Trophoblast cell (in vitro differentiated cells and primary cell): ENCODE measurements around the gene AGR2.

Source experiments
- DNase-seq, 2 donors: peaks; one replicate each; pipeline ENCODE4 v3.0.0-alpha.2; 2016
- H2AFZ ChIP-seq: 2 replicates; pipeline ENCODE4 v1.6.1; 2013; ENCODE audit warnings: low read length, moderate library complexity, mild to moderate bottlenecking; ENCODE audit not compliant: insufficient read depth, poor library complexity
- H2AK5ac ChIP-seq: 2 replicates; pipeline ENCODE4 v1.6.1; 2013; ENCODE audit warnings: mild to moderate bottlenecking, low read length
- H2BK120ac ChIP-seq: 2 replicates; pipeline ENCODE4 v1.6.1; 2013; ENCODE audit warnings: low read length, mild to moderate bottlenecking, moderate library complexity; ENCODE audit not compliant: insufficient read depth, poor library complexity
- H2BK12ac ChIP-seq: 2 replicates; pipeline ENCODE4 v1.6.1; 2013; ENCODE audit warnings: mild to moderate bottlenecking, low read length, moderate library complexity
- H2BK5ac ChIP-seq: 2 replicates; pipeline ENCODE4 v1.6.1; 2013; ENCODE audit warnings: low read length, low read depth, moderate library complexity, mild to moderate bottlenecking; ENCODE audit not compliant: poor library complexity
- H3K14ac ChIP-seq: 2 replicates; pipeline ENCODE4 v1.6.1; 2013; ENCODE audit warnings: mild to moderate bottlenecking, low read length
- H3K18ac ChIP-seq: 2 replicates; pipeline ENCODE4 v1.6.1; 2013; ENCODE audit warnings: mild to moderate bottlenecking, low read length
- H3K23ac ChIP-seq: 2 replicates; pipeline ENCODE4 v1.6.1; 2013; ENCODE audit warnings: low read length
- H3K27ac ChIP-seq: 2 replicates; pipeline ENCODE4 v1.5.1; 2013; ENCODE audit warnings: low read depth, mild to moderate bottlenecking, inconsistent platforms, low read length, moderate library complexity
- H3K27me3 ChIP-seq: 2 replicates; pipeline ENCODE4 v1.6.1; 2013; ENCODE audit warnings: inconsistent platforms, mild to moderate bottlenecking, low read length, moderate library complexity; ENCODE audit not compliant: insufficient read depth
- H3K36me3 ChIP-seq, 2 experiments: 1 replicate in 1 of 2; 2 replicates in 1 of 2; pipeline ENCODE4 v1.6.1; 2013; ENCODE audit warnings: low read length in 2 of 2, mild to moderate bottlenecking in 2 of 2, moderate library complexity in 1 of 2; ENCODE audit not compliant: insufficient read depth in 2 of 2, control insufficient read depth in 1 of 2
- H3K4ac ChIP-seq: 2 replicates; pipeline ENCODE4 v1.6.1; 2013; ENCODE audit warnings: low read depth, mild to moderate bottlenecking, low read length, moderate library complexity
- H3K4me1 ChIP-seq, 2 experiments: 1 replicate in 1 of 2; 2 replicates in 1 of 2; pipeline ENCODE4 v1.6.1; 2013; ENCODE audit warnings: low read length in 2 of 2, mild to moderate bottlenecking in 2 of 2, moderate library complexity in 1 of 2; ENCODE audit not compliant: insufficient read depth in 2 of 2, control insufficient read depth in 1 of 2
- H3K4me2 ChIP-seq: 2 replicates; pipeline ENCODE4 v1.6.1; 2013; ENCODE audit warnings: inconsistent platforms, mild to moderate bottlenecking, low read length, moderate library complexity
- H3K4me3 ChIP-seq: 2 replicates; pipeline ENCODE4 v1.5.1; 2013; ENCODE audit warnings: mild to moderate bottlenecking, low read depth, low read length, inconsistent platforms
- H3K79me1 ChIP-seq: one replicate; pipeline ENCODE4 v1.6.1; 2013; ENCODE audit warnings: low read length
- H3K79me2 ChIP-seq: 2 replicates; pipeline ENCODE4 v1.6.1; 2013; ENCODE audit warnings: low read length, mild to moderate bottlenecking; ENCODE audit not compliant: control insufficient read depth, insufficient read depth, poor library complexity
- H3K9ac ChIP-seq: 2 replicates; pipeline ENCODE4 v1.6.1; 2013; ENCODE audit warnings: mild to moderate bottlenecking, low read length
- H3K9me3 ChIP-seq: 2 replicates; pipeline ENCODE4 v1.6.1; 2013; ENCODE audit warnings: low read depth, mild to moderate bottlenecking, control low read depth, inconsistent platforms, low read length; ENCODE audit not compliant: insufficient read depth
- H4K12ac ChIP-seq: 2 replicates; pipeline ENCODE4 v1.6.1; 2013; ENCODE audit warnings: low read depth, mild to moderate bottlenecking, low read length, moderate library complexity
- H4K8ac ChIP-seq: 2 replicates; pipeline ENCODE4 v1.6.1; 2013; ENCODE audit warnings: low read depth, mild to moderate bottlenecking, low read length, moderate library complexity
- H4K91ac ChIP-seq: one replicate; pipeline ENCODE4 v1.6.1; 2013; ENCODE audit warnings: low read depth, mild to moderate bottlenecking, low read length, moderate library complexity
- WGBS: extraction: QIAGEN DNeasy Blood & Tissue Kit; methylation state at CpG from one replicate; pipeline ENCODE4 v1.1.7; 2013; ENCODE audit warnings: missing lambda C conversion rate; ENCODE audit not compliant: insufficient read length, insufficient coverage; ENCODE audit errors: extremely low coverage; 5-methylcytosine and 5-hydroxymethylcytosine counted together

AGR2 gene

GRCh38 chr7:16774294-16774693 is 30.5 kb downstream of the AGR2 start:
- Histone ChIP-seq H4K8ac (no peak overlapping the region), H3K4me1 (peaks cover 0 to 2% of the 10 kb centered on the region in 2 experiments), H2BK120ac (no peak overlapping the region), H3K9ac (no peak overlapping the region), H3K27me3 (no peaks in the 10 kb centered on the region), H3K36me3 (no peaks in the 10 kb centered on the region), H3K79me1 (no peaks in the 10 kb centered on the region), H3K79me2 (no peaks in the 10 kb centered on the region), H3K4me2 (no peak overlapping the region), H3K4me3 (no peak overlapping the region), H3K18ac (no peak overlapping the region), H3K4ac (no peak overlapping the region), H2BK5ac (no peak overlapping the region), H2BK12ac (no peak overlapping the region), H2AK5ac (no peak overlapping the region), H3K27ac (no peak overlapping the region), H3K23ac (no peak overlapping the region), H2AFZ (no peak overlapping the region), H4K12ac (no peak overlapping the region), H3K14ac (no peak overlapping the region), H4K91ac (no peak overlapping the region), H3K9me3 (no peaks in the 10 kb centered on the region)
- WGBS, result no CpG with 5 or more reads among the region's 4 CpGs
- DNase-seq, result no peak

- Histone ChIP-seq H2BK5ac (no peak overlapping the region), H3K27me3 (no peaks in the 10 kb centered on the region), H3K23ac (no peak overlapping the region), H3K9ac (no peak overlapping the region), H4K91ac (no peak overlapping the region), H4K12ac (no peak overlapping the region), H3K27ac (no peak overlapping the region), H3K4me2 (no peak overlapping the region), H3K36me3 (no peaks in the 10 kb centered on the region), H3K18ac (no peak overlapping the region), H3K79me2 (no peaks in the 10 kb centered on the region), H3K4me3 (no peak overlapping the region), H3K14ac (no peak overlapping the region), H3K9me3 (no peaks in the 10 kb centered on the region), H2AK5ac (no peak overlapping the region), H3K4ac (no peak overlapping the region), H3K4me1 (peaks cover 0 to 2% of the 10 kb centered on the region in 2 experiments), H2AFZ (no peak overlapping the region), H2BK12ac (no peak overlapping the region), H3K79me1 (no peaks in the 10 kb centered on the region), H2BK120ac (no peak overlapping the region), H4K8ac (no peak overlapping the region)
- no CpG with 5 or more reads among the region's 2 CpGs for WGBS
- DNase-seq, result no peak
Measured at GRCh38 chr7:16773884-16774283, 30.9 kb downstream of the AGR2 start.

GRCh38 chr7:16773326-16773725 is 31.5 kb downstream of the AGR2 start:
- Histone ChIP-seq H4K91ac (no peak overlapping the region), H3K4ac (no peak overlapping the region), H3K4me1 (peaks cover 0 to 2% of the 10 kb centered on the region in 2 experiments), H3K4me3 (no peak overlapping the region), H2AFZ (no peak overlapping the region), H3K27me3 (no peaks in the 10 kb centered on the region), H2BK120ac (no peak overlapping the region), H3K27ac (no peak overlapping the region), H3K9me3 (no peaks in the 10 kb centered on the region), H3K4me2 (no peak overlapping the region), H3K9ac (no peak overlapping the region), H3K79me2 (no peaks in the 10 kb centered on the region), H3K79me1 (no peaks in the 10 kb centered on the region), H3K18ac (no peak overlapping the region), H3K23ac (no peak overlapping the region), H2BK12ac (no peak overlapping the region), H4K8ac (no peak overlapping the region), H3K14ac (no peak overlapping the region), H3K36me3 (no peaks in the 10 kb centered on the region), H2BK5ac (no peak overlapping the region), H2AK5ac (no peak overlapping the region), H4K12ac (no peak overlapping the region)
- no peak for DNase-seq
- WGBS, result no CpG with 5 or more reads among the region's 2 CpGs

- no peaks in the 10 kb centered on the region for H3K9me3 ChIP-seq
- H3K27me3 ChIP-seq, result no peaks in the 10 kb centered on the region
- H4K12ac ChIP-seq, result no peak overlapping the region
- H3K4me2 ChIP-seq, result no peak overlapping the region
- H3K79me1 ChIP-seq, result no peaks in the 10 kb centered on the region
- no peak overlapping the region for H3K4me3 ChIP-seq
- no peak overlapping the region for H3K18ac ChIP-seq
- H3K14ac ChIP-seq, result no peak overlapping the region
- no peaks in the 10 kb centered on the region for H3K79me2 ChIP-seq
- WGBS, result no CpG with 5 or more reads among the region's 6 CpGs
- no peak overlapping the region for H4K91ac ChIP-seq
- H4K8ac ChIP-seq, result no peak overlapping the region
- no peak overlapping the region for H3K9ac ChIP-seq
- no peak overlapping the region for H3K23ac ChIP-seq
- H2AK5ac ChIP-seq, result no peak overlapping the region
- H3K27ac ChIP-seq, result no peak overlapping the region
- no peak overlapping the region for H2BK120ac ChIP-seq
- no peak for DNase-seq
- H2AFZ ChIP-seq, result no peak overlapping the region
- H3K36me3 ChIP-seq, result no peaks in the 10 kb centered on the region
- no peak overlapping the region for H2BK5ac ChIP-seq
- H3K4ac ChIP-seq, result no peak overlapping the region
- H3K4me1 ChIP-seq, result peaks cover 0 to 2% of the 10 kb centered on the region in 2 experiments
- no peak overlapping the region for H2BK12ac ChIP-seq
Measured at GRCh38 chr7:16770657-16771329, 34.0 kb downstream of the AGR2 start.
